Right atrium auricular region (tissue), 2 donors: ENCODE data around the gene MRPS33. TPM values are rescaled to one million over a fixed set of nuclear protein-coding genes. Genes with fewer than 3 reads are reported as not detected.

Experiments
- DNase-seq: peaks from one replicate; pipeline ENCODE4 v3.0.0-alpha.2; 2019; ENCODE audit warnings: low spot score
- H3K27ac ChIP-seq, 2 donors: fragments of 200-600 bp; sonication (generic); 1 replicate in 1 of 2; 2 replicates in 1 of 2; pipeline ENCODE4 v1.5.1; 2016 to 2019
- H3K27me3 ChIP-seq, 2 donors: fragments of 200-600 bp; sonication (generic); one replicate each; pipeline versions ENCODE4 v1.5.1 to v1.6.0; 2017 to 2019
- H3K36me3 ChIP-seq: fragments of 200-600 bp; sonication (generic); one replicate; pipeline ENCODE4 v1.5.1; 2016
- H3K4me1 ChIP-seq, 2 donors: fragments of 200-600 bp; sonication (generic); one replicate each; pipeline versions ENCODE4 v1.5.1 to v1.6.0; 2017 to 2019
- H3K4me3 ChIP-seq, 2 donors: fragments of 200-600 bp; sonication (generic); 1 replicate in 1 of 2; 2 replicates in 1 of 2; pipeline ENCODE4 v1.5.1; 2017 to 2019; ENCODE audit warnings: mild to moderate bottlenecking in 1 of 2, moderate library complexity in 1 of 2
- H3K9me3 ChIP-seq, 2 donors: fragments of 200-600 bp; sonication (generic); one replicate each; pipeline ENCODE4 v1.5.1; 2019
- total RNA-seq, 2 donors: library from RNA; depleted of rRNA; stranded (reverse); fragments of >200 nt; gene quantifications; one replicate each; pipeline ENCODE4 v1.1.0, GENCODE V29; 2016
- TF ChIP-seq, protein P1 (sequence below), 2 donors: fragments of 200-600 bp; sonication (generic); IDR thresholded peaks; one replicate each; pipeline ENCODE4 v1.5.1; 2019; ENCODE audit warnings: antibody characterized with exemption in 2 of 2

MRPS33 gene
- 10 to 100 TPM; 36.1 to 47.4 TPM for total RNA-seq

DNA sequence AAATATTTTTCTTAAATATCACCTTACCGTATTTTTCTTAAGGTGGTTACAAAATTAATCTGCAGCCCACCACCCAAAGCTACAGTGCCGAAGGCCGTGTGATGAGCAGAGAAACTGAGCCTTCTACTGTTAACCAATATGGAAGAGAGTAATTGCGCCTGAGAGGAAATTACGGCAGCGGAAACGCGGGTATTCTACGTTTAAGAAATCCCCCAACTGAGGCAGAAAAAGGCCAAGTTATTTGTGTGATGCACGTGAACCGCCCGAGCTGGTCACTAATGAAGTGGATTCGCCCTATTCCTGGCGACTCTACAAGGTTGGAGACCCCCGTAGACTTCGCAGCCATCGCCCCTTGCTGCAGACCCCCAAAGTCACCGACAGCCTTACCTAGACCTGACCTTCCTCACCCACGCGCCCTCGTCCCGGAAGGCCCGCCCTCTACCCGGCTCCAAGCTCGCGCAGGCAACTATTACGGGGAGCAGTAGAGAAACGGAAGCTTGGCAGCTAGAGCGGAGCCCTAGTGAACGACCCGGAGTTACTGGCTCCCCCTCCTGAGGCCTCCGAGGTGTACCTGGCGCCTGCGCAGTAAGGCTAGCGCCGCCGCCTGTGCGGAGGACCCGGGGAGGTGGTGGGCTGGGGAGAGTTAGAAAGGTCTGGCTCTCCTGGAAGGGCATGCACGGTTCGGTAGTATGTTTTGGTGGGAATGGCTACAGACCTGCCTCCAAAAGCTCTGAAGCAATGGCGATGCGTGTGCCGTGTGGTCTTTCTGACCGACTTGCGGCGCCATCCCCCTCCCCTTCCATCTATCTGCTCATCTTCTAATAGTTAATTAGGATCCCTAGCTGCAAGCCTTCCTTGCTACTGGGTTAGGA is at the start of gene MRPS33:
Gene MRPS33, minus strand, starts transcription at position 429 of the 872 bp plus-strand sequence. CDS start 4,319 bp downstream, outside the sequence.
- Histone ChIP-seq H3K36me3 (no peaks in the 10 kb centered on the region), H3K9me3 (peaks cover 0 to 5% of the 10 kb centered on the region in 2 donors), H3K4me3 (peak within 1 kb of the TSS; percentile 63 to 69), H3K27me3 (no peaks in the 10 kb centered on the region), H3K27ac (peak within 1 kb of the TSS; percentile 87), H3K4me1 (peaks cover 0 to 10% of the 10 kb centered on the region in 2 donors)
- TF ChIP-seq, protein P1, sequence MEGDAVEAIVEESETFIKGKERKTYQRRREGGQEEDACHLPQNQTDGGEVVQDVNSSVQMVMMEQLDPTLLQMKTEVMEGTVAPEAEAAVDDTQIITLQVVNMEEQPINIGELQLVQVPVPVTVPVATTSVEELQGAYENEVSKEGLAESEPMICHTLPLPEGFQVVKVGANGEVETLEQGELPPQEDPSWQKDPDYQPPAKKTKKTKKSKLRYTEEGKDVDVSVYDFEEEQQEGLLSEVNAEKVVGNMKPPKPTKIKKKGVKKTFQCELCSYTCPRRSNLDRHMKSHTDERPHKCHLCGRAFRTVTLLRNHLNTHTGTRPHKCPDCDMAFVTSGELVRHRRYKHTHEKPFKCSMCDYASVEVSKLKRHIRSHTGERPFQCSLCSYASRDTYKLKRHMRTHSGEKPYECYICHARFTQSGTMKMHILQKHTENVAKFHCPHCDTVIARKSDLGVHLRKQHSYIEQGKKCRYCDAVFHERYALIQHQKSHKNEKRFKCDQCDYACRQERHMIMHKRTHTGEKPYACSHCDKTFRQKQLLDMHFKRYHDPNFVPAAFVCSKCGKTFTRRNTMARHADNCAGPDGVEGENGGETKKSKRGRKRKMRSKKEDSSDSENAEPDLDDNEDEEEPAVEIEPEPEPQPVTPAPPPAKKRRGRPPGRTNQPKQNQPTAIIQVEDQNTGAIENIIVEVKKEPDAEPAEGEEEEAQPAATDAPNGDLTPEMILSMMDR (IDR thresholded peaks at IDR 0.05), result peak; percentile 33 to 77
- peak; percentile 95 for DNase-seq

DNA sequence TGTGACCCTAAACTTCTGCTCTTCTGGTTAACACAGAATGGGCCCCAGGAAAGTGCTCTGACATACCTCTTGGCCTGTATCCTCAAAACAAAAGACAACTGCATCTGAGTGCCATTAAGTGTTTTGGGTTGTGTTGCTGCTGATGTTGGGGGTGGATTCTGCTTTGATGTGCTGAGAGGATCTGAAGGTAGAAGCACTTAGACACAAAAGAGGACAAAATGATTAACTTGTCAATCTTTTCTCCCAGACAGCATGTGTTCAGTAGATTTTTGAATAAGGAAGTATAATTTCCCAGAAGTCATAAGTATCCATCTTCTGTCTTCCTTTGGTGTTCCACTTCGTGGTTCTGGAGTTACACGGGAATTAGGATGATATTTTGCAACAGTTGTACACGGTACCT is 43.0 kb upstream of the MRPS33 start:
- Histone ChIP-seq H3K27me3 (no peaks in the 10 kb centered on the region), H3K4me3 (no peak overlapping the region), H3K27ac (no peak overlapping the region), H3K9me3 (no peaks in the 10 kb centered on the region), H3K4me1 (no peaks in the 10 kb centered on the region), H3K36me3 (no peaks in the 10 kb centered on the region)
- no peak for DNase-seq
- TF ChIP-seq, protein P1 (IDR thresholded peaks at IDR 0.05), result no peak

DNA sequence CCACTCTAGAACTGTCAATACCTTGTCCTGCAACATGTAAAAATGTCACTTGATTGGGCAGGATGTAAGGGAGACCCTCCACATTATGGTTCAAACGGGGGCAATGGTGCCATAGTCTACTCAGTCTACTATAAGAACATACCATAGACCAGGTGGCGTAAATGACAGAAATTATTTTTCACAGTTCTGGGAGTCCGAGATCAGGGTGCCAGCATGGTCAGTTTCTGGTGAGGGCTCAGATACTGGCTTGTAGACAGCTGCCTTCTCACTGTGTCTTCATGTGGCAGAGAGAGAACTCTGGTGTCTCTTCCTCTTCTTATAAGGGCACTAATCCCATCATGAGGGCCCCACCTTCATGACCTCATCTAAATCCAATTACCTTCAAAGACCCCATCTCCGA is 40.4 kb upstream of the MRPS33 start:
- Histone ChIP-seq H3K27me3 (no peaks in the 10 kb centered on the region), H3K36me3 (no peaks in the 10 kb centered on the region), H3K4me1 (no peaks in the 10 kb centered on the region), H3K4me3 (no peak overlapping the region), H3K27ac (no peak overlapping the region), H3K9me3 (no peaks in the 10 kb centered on the region)
- TF ChIP-seq, protein P1 (IDR thresholded peaks at IDR 0.05), result no peak
- no peak for DNase-seq

DNA sequence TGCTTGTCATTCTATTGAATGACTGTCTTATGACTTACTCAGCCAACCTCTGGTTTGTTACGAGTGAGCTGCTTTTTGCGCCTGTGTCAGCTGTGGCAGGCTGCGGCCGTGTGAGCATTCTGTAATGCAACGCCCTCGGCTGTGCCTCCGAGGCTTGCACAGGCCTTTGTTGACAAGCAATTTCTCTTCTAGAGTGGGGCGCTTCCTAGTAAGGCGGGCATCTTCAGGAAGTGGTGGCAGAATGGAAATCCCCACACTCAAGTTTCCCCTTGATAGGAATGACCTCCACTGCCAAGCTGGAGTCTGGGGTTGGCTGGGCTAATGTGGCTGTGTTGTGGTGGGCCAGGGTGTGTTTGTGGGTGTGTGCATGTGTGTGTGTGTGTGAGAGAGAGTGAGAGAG is 38.9 kb upstream of the MRPS33 start:
- Histone ChIP-seq H3K4me1 (no peaks in the 10 kb centered on the region), H3K4me3 (no peak overlapping the region), H3K27ac (no peak overlapping the region), H3K27me3 (no peaks in the 10 kb centered on the region), H3K36me3 (no peaks in the 10 kb centered on the region), H3K9me3 (no peaks in the 10 kb centered on the region)
- no peak for DNase-seq
- TF ChIP-seq, protein P1 (IDR thresholded peaks at IDR 0.05), result no peak

DNA sequence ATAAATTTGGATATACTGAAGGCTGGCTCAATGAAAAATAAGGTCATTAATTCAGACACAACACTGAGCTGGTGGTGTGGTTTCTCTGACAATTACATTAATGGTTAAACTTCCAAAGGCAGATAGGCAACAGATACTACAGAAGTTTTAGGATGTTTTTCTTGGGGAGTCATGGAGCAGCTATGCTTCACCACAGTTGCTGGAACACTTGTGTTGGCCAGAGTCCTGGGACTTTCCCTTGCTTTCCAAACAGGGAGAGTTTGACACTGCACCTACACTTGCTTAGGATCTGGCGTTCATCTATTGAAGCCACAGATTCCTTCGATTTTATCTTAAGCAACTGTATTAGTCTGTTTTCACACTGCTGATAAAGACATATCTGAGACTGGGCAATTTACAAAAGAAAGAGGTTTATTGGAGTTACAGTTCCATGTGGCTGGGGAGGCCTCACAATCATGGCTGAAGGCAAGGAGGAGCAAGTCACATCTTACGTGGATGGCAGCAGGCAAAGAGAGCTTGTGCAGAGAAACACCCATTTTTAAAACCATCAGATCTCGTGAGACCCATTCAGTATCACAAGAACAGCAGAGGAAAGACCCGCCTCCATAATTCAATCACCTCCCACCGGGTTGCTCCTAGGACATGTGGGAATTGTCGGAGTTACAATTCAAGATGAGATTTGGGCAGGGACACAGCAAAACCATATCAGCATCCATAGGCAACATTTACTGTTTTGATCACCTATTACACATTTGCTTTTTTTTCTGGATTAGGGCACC is 31.3 kb upstream of the MRPS33 start:
- no peak for DNase-seq
- TF ChIP-seq, protein P1 (IDR thresholded peaks at IDR 0.05), result no peak
- no peak overlapping the region for H3K27ac ChIP-seq

More for the DNA sequence above, 31.3 kb upstream of the MRPS33 start:
- Histone ChIP-seq H3K4me1 (no peaks in the 10 kb centered on the region), H3K4me3 (no peak overlapping the region), H3K27me3 (no peaks in the 10 kb centered on the region), H3K9me3 (no peaks in the 10 kb centered on the region), H3K36me3 (no peaks in the 10 kb centered on the region)
